Stimulated activated effector memory CD8-positive, alpha-beta T cell treated with anti-CD3 and anti-CD28 coated beads, Interleukin-12 subunit alpha, Interleukin-12 subunit beta, amount 100 ng/mL, for 72 hours (primary cell): ENCODE data around the gene CKB.

Experiments used
- ATAC-seq: fragments of 150-1000 bp; cut with Tn5 transposase; 2 replicates; pipeline ENCODE4 v1.10.0; 2021
- DNase-seq, 2 donors: peaks; one replicate each; pipeline ENCODE4 v3.0.0; 2021 to 2022; ENCODE audit warnings: low spot score in 2 of 2
- H3K27ac Mint-ChIP-seq: one replicate; pipeline ENCODE4 v1.8.0; 2022; ENCODE audit warnings: mild to moderate bottlenecking, mixed read lengths
- H3K36me3 Mint-ChIP-seq: one replicate; pipeline ENCODE4 v1.8.0; 2022; ENCODE audit warnings: mild to moderate bottlenecking, mixed read lengths
- H3K4me1 Mint-ChIP-seq: one replicate; pipeline ENCODE4 v1.8.0; 2022; ENCODE audit warnings: mixed read lengths
- H3K4me3 Mint-ChIP-seq: one replicate; pipeline ENCODE4 v1.8.0; 2022; ENCODE audit warnings: mild to moderate bottlenecking, mixed read lengths
- H3K9me3 Mint-ChIP-seq: one replicate; pipeline ENCODE4 v1.8.0; 2022; ENCODE audit warnings: mixed read lengths

The CKB gene

DNA sequence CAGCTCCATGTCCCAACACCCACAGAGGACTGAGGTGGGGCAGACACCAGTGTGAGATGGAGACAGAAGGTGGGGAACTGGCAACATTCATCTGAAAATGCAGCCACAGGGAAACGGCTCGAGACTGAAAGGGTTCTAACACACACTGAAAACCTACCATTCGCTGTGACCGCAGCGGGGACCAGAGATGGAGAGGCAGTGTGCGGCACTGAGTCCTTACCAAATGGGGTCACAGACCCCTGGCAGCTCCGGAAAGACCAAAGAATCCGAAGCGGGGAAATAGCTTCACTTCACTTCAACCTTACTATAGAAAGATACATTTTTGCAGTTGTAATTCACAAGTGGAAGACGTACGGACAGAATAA lies 30.2 kb upstream of the CKB start:
- H3K27ac Mint-ChIP-seq = no peak overlapping the region
- ATAC-seq = no peak
- no peak overlapping the region for H3K4me3 Mint-ChIP-seq
- peaks cover 30% of the 10 kb centered on the region for H3K36me3 Mint-ChIP-seq
- DNase-seq = no peak
- H3K4me1 Mint-ChIP-seq = peaks cover 22% of the 10 kb centered on the region
- H3K9me3 Mint-ChIP-seq = no peaks in the 10 kb centered on the region

DNA sequence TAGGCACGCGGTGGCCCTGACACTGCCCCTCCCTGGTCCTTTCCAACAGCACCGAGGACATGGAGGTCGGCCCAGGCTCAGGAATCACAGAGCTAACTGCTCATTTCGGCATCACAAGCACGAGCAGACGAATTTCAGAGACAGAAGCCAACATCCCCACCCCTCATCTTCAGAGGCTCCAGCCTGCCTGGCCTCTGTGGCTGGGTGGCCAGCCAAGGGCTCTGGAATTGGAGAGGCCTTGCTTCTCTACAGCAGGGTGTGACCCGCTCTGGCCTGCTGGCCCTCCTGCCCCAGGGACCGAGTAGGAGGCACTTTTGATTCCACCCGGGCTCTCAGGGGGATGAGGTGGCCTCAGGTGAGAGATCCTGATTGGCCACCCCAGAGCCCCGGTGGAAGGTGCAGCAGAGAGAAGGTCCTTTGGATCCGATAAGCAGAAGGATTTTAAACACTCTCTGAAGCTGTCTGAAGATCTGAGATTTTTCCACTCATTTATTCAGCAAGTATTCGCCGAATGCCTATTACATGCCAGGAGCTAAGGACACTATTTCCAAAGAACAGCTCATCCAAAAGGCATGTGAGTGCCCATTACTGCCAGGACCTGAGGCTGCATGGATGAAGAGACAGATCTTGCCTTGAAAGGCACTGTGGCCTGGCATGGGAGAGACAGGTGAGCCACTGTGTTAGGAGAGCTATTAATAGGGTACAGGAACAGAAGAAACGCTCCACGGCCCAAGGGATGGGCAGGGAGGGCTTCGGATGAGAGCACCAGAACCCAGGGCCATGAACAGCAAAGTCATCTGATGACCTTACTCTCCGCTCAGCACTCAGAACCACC lies 29.6 kb upstream of the CKB start:
- peaks cover 20% of the 10 kb centered on the region for H3K4me1 Mint-ChIP-seq
- H3K36me3 Mint-ChIP-seq = peaks cover 24% of the 10 kb centered on the region
- H3K27ac Mint-ChIP-seq = peak overlapping the region; percentile 26
- ATAC-seq (no peak), DNase-seq (no peak)
- H3K4me3 Mint-ChIP-seq = no peak overlapping the region
- no peaks in the 10 kb centered on the region for H3K9me3 Mint-ChIP-seq

DNA sequence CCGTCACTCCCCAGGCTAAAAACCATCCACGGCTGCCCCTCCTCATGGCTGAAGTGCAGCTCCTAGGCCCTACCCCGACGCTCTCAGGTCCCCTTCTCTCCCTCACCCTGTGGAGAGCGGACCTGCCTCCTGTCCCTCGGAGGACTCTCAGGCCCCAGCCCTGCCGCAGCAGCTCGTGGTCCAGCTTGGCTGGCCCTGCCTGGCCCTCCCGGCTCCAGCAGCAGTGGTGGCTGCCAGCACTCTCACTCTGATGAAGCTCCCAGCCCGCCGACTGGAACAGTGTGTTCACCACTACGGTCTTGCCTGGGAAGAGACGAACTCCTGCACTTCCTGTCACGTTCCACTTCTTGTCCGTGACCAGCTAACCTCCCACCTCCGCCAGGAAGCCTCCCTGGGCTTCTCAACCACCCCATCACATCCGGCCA lies 28.7 kb upstream of the CKB start:
- peaks cover 18% of the 10 kb centered on the region for H3K36me3 Mint-ChIP-seq
- H3K27ac Mint-ChIP-seq = peak overlapping the region; percentile 26
- H3K9me3 Mint-ChIP-seq = no peaks in the 10 kb centered on the region
- DNase-seq (no peak), ATAC-seq (no peak)
- peaks cover 20% of the 10 kb centered on the region for H3K4me1 Mint-ChIP-seq
- H3K4me3 Mint-ChIP-seq = no peak overlapping the region

DNA sequence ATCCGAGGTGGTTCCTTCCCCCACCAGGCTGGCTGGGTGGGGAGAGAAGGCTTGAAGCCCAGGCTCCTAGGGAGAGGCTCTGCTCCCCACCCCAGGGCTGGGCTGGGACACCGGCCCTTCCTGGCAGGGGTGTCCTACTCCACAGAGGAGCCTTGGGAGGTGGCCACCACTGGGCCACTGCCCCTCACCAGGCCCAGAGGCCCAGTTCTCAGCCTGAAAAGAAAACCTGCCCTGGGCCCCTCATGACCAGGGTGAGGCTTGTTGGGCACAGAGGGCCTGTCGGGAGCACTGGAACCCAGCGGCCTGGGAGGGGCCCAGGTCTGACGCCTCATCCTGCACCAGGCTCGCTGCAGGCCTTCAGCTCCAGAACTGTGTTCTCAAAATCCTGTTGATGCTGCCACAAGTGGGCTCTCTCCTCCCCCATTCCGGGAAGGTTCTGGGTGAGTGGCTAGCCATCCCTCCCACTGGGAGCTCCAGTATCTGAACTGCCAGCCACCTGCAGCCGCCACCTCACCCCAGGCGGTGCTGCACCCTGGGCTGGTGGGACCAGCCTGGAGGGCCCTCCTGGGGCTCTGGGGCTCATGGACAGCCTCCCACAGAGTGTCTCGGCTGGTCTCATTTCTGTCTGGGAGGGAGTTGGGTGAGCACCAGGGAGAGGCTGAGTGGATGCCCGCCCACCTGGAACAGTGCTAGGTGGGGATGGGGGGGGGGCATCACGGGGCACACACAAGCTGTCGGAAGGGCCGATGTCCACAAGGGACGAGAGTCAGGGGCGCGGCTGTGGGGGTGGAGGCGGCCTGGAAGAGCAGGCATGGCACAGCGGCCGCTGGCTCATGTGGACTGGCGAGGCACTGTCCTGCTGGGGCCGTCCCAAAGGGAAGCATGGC lies 28.1 kb upstream of the CKB start:
- Mint-ChIP-seq H3K36me3 (peaks cover 11% of the 10 kb centered on the region), H3K9me3 (no peaks in the 10 kb centered on the region), H3K4me3 (no peak overlapping the region), H3K4me1 (peaks cover 20% of the 10 kb centered on the region), H3K27ac (peak overlapping the region; percentile 61)
- ATAC-seq (no peak), DNase-seq (no peak)

DNA sequence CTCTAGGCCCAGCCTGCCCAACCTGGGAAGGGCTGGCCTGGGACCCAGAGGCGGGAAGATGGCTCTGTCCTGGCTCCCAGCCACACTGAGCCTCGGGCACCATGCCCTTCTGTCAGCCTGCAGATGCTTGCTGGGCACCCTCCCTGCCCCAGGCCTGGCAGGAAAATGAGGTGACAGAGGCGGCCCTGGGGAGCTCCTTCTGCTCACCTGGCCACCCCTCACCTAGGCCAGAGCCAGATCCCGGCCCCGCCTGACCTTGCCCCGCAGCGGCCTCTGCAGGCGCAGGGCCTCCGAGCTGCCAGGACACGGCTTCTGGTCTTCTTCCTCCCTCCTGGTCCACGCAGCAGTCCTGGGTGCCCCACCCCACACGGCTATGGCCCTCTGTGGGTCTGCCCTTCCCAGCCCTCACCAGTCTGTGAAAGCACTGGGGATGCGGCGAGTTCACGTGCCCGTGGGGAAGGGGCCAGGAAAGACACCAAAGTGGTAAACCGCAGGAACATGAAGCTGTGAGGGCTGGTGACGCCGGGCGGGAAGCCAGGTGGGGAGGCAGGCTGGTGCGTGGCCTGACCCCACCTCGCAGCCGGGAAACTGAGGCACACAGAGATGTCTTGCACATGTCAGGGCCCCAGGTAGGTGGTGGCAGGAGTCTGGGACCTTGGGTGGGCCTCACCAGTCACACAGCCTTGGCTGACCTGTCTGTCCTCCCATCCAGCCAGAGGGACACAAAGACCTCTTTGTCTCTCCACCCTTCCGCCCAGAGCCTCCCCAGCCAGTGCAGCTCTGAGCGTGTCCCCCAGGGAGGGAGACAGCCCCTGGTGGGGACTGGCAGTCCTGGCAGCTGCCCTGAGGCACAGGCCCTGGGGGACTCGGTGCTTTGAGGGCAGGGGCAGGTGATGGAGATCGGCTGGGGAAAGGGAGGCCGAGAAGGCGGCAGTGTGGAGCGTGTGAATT lies 27.0 kb upstream of the CKB start:
- Mint-ChIP-seq H3K4me1 (peaks cover 14% of the 10 kb centered on the region), H3K36me3 (peaks cover under 1% of the 10 kb centered on the region), H3K9me3 (no peaks in the 10 kb centered on the region), H3K27ac (peak overlapping the region; percentile 61), H3K4me3 (no peak overlapping the region)
- no peak for DNase-seq
- ATAC-seq = no peak

DNA sequence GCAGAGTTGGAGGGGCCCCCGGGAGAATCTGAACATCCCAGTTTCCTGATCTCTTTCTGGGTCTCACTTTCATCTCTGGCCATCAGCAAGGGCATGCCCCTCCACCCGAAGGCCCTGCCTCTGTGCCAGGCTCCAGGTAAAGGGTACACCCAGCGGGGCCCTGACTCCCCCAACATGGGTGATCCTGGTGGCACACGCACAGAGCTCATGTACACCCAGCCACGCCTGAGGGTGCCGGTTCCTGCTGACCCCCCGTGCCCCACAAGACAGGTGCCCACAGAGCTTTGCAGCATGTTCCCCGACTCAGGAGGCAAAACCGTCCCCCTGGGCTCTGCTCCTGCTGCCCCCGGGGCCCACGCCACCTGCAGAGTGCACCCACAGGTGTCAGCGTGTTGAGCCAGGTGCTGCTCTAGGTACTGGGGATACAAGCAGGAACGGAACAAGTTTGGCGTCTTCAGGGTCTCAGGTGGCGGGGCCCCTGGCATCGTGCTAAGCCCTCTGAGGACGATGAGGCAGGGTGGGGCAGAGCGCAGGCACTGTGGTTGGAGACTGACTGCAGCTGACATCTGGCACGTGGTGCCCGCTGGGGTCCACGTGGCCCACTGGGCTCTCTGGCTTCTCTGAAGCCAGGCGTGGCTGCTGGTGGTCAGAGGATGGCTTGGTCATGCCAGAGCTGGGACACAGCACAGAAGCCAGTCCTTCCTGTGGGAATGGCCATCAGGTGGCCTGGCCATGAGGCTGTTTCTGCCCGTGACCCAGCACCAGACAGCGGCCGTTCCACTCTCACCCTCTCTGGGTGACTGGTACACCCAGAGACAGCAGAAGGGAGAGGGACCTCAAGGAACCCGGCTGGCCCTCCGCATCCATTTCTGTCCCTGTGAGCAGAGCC lies 26.1 kb upstream of the CKB start:
- Mint-ChIP-seq H3K9me3 (no peaks in the 10 kb centered on the region), H3K36me3 (no peaks in the 10 kb centered on the region), H3K4me3 (no peak overlapping the region), H3K27ac (no peak overlapping the region), H3K4me1 (peaks cover 14% of the 10 kb centered on the region)
- DNase-seq (no peak), ATAC-seq (no peak)

DNA sequence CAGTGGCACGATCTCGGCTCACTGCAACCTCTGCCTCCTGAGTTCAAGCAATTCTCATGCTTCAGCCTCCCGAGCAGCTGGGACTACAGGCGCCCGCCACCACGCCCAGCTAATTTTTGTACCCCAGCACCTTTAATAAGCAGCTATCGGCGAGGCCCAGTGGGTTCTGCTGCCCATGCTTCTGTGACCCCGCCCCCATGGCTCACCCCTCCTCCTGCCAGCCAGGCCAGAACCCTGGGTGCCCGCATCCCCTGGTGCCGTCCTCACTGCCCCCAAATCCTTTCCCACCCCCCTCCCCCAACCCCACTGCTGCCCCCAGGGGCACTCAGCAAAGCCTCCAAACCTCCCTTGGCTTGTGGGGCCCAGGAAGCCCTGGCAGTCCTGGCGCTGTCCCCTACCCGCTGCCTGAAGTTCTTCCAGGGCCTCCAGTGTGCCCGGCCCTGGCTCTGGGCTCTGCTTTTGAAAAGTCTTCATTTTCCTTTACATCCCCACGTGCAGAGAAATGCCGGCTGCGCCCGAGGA lies 25.4 kb upstream of the CKB start:
- no peak for ATAC-seq
- peak overlapping the region; percentile 40 for H3K27ac Mint-ChIP-seq
- no peak for DNase-seq
- H3K4me3 Mint-ChIP-seq = no peak overlapping the region
- no peaks in the 10 kb centered on the region for H3K9me3 Mint-ChIP-seq
- H3K4me1 Mint-ChIP-seq = peaks cover 14% of the 10 kb centered on the region
- no peaks in the 10 kb centered on the region for H3K36me3 Mint-ChIP-seq

DNA sequence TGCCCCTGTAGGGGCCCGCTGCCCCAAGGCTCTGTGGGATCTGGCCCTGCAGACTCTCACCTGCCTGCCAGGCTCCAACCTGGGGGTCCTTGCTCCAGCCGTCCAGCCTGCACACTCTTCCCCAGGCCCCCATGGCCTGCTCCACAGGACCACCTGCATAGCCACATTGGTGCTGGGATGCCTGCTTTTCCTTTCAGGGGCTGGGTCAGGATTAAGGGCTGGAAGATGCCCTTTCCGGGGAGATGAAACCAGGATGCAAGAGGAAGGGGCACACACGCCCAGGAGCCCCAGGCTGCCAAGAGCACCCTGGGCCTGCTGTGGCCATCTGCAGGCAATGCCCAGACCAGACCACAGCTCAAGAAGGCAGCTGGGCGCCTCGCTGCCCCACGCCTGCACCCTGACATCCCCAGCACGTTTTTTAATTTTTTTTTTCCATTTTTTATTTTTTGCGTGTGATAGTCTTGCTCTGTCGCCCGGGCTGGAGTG lies 24.9 kb upstream of the CKB start:
- ATAC-seq = no peak
- H3K27ac Mint-ChIP-seq = peak overlapping the region; percentile 40

DNA sequence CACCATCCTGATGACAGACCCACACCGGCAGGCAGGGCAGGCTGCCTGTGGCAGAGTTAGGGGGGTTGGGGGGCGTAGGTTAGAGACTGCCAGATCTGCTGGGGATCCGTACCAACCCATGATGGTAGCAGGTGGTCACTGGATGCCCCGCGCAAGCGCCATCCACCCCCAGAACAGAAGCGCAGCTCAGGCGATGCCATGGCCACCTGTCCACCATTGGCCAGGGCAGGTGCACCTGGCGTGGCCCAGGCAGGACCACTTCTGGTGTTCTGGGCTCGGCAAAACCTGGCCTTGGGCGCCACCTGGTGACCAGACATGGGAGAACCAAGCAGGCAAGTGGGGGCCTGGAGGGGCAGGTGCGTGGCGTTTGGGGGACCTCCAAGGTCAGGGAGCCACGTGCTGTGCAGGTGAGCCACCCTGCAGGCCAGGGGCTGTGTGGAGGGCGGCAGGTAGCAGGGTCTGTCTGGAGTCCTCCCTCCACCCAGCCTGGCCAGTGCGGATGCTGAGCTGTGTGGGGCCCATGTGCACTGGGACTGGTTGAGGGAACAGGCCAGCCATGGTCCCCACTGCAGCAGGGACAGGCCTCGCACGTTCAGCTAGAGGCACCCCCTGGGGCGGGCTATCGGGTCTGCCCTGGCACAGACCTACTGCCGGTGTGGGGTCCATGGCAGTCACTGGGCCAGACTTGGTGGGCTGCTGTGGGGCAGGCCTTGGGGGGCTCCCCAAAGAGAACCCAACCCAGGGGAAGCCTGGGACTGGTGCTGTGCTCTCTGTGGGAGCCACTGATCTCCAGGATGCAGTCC lies 24.2 kb upstream of the CKB start:
- no peaks in the 10 kb centered on the region for H3K9me3 Mint-ChIP-seq
- peaks cover 6% of the 10 kb centered on the region for H3K4me1 Mint-ChIP-seq
- ATAC-seq (peak; percentile 74), DNase-seq (peak; percentile 72 to 90)
- H3K27ac Mint-ChIP-seq = no peak overlapping the region
- H3K4me3 Mint-ChIP-seq = no peak overlapping the region
- H3K36me3 Mint-ChIP-seq = no peaks in the 10 kb centered on the region

More for the DNA sequence above, 24.9 kb upstream of the CKB start:
- H3K9me3 Mint-ChIP-seq = no peaks in the 10 kb centered on the region
- no peak for DNase-seq
- H3K4me1 Mint-ChIP-seq = peaks cover 10% of the 10 kb centered on the region
- no peaks in the 10 kb centered on the region for H3K36me3 Mint-ChIP-seq
- H3K4me3 Mint-ChIP-seq = no peak overlapping the region

DNA sequence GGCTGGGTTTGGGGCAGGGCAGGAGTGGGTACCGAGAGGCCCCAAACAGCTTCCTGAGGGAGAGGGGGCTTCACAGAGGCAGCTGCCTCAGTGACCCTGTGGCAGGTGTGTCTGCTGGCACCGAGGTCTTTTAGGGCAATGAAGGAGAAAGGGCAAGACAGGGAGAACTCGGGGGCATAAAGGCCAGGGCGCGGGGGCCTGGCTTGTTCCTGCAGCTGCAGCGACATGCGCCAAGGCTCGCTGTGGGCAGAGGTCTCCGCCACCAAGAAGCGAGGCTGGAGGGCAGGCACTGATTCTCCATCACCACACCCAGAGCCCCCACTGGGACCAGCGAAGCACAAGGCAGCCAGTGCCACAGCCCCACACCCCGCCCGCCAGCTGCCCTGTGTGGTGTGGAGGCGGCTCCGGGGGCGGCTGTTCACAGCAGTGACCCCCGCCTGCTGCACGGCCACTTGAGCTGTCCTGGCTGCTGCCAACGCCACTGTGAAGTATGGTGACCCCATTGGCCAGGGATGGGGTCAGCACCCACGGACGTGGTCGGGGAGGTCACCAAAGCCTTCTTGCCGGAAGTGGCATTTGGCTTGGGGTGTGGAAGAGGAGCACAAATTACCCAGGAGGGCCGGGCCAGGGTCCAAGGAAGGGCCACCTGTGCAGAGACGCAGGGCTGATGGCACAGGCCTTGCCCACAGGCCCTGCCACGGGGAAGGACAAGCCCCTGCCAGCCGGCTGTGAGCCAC lies 23.5 kb upstream of the CKB start:
- Mint-ChIP-seq H3K4me3 (no peak overlapping the region), H3K36me3 (no peaks in the 10 kb centered on the region)

DNA sequence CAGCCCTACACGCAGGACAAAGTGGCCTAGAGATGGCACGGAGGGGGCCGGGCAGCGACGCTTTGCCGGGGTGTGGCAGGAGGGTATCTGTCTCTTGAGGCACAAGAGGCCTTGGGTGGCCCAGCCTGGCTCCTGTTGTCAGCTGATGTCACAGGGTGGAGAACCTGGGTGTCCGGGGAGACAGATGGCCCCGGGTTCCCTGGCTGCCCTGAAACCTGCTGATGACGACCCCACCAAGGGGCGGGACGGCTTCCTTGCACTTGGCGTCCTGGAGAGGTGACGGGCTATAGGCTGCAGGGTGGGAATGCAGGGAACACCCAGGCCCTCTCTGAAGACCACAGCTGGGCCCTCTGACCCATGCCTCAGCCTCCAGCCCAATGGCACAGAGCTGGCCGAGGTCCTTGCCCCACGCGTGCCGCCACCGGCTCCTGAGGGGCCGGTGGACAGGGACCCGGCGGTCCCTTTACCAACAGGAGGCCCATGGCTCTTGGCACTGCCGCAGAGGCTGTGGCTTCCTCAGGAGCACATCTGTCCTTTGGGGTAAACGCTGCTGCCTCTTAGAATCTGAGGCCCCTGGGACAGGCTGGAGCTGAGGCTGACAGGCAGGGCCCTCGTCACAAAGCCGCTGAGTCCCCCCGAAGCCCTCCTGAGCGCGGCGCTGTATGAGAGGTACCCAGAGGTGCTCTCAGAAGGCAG lies 22.7 kb upstream of the CKB start:
- Mint-ChIP-seq H3K27ac (no peak overlapping the region), H3K4me1 (no peaks in the 10 kb centered on the region), H3K4me3 (no peak overlapping the region), H3K9me3 (no peaks in the 10 kb centered on the region), H3K36me3 (no peaks in the 10 kb centered on the region)
- ATAC-seq (no peak), DNase-seq (no peak)

More for the DNA sequence above, 23.5 kb upstream of the CKB start:
- ATAC-seq (no peak), DNase-seq (no peak)
- Mint-ChIP-seq H3K9me3 (no peaks in the 10 kb centered on the region), H3K27ac (no peak overlapping the region), H3K4me1 (no peaks in the 10 kb centered on the region)

DNA sequence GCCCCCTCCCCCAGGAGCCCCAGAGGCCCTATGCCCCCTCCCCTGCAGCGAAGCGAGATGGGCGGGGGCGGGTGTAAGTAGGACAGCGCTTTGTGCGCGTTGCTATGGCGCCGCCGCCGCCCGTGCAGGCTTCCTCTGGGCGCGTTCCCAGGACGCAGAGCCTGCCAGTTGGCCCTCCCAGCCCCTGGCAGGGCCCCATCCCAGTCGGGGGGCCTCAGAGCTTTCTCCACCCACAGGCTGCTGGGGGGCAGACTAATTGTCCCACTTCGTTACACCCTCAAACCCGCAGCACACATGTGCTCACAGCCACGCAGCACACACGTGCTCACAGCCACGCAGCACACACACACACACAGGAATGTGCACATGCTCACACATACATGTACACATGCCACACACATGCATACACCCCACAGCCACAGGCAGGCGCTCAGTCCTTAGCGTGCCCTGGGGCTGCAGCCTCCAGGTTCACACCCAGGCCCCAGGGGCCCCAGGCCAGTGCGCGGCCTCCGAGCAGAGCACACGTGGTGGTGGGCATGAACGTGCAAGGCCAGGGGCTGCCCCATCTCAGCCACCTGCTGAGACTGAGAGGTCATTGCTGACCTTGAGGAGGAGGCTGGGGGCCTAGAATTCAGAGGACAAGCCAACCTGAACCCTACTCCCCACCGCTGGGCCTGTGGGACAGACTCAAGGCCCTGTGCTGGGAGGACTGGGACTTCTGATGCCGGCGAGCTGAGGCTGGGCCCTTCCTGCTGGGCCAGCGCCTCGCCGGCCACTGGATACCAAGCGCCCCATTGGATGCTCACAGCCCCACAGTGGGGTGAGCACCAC lies 22.0 kb upstream of the CKB start:
- H3K4me1 Mint-ChIP-seq = no peaks in the 10 kb centered on the region
- ATAC-seq = no peak

More for the DNA sequence above, 22.0 kb upstream of the CKB start:
- Mint-ChIP-seq H3K4me3 (no peak overlapping the region), H3K36me3 (peaks cover under 1% of the 10 kb centered on the region), H3K9me3 (no peaks in the 10 kb centered on the region), H3K27ac (no peak overlapping the region)
- DNase-seq = no peak
